Naive thymus-derived CD8-positive, alpha-beta T cell (primary cell): ENCODE measurements around the gene ARMH3. TPM values are rescaled to one million over a fixed set of nuclear protein-coding genes. Genes with fewer than 3 reads are reported as not detected.
A peak's percentile ranks its signal among the peaks of the same experiment; 100 is the strongest.

Experiments used
- ATAC-seq, 2 donors: fragments of 150-1000 bp; cut with Tn5 transposase in 1 of 2; sonication (Bioruptor Pico), chemical (Tn5 transposase) in 1 of 2; 1 replicate in 1 of 2; 2 replicates in 1 of 2; pipeline ENCODE4 v1.10.0; 2021; ENCODE audit warnings: mild to moderate bottlenecking in 2 of 2, moderate library complexity in 2 of 2
- POLR2A ChIA-PET: fragments of 350-600 bp; sonication (Branson Sonifier 250); formaldehyde crosslinking; loops from one replicate; lab custom pipeline; 2021; ENCODE audit warnings: antibody characterized with exemption; lab: Charles Lee
- DNase-seq, 10 donors: peaks; one replicate each; pipeline versions ENCODE4 v3.0.0 to v3.0.0-alpha.2; 2020 to 2022
- H3K27ac Mint-ChIP-seq, 10 donors: one replicate each; pipeline ENCODE4 v1.8.0; 2020 to 2022; ENCODE audit warnings: mild to moderate bottlenecking in 10 of 10, mixed read lengths in 10 of 10, moderate library complexity in 4 of 10, inconsistent platforms in 1 of 10
- H3K27me3 Mint-ChIP-seq, 5 donors: one replicate each; pipeline ENCODE4 v1.8.0; 2021 to 2022; ENCODE audit warnings: mixed read lengths in 5 of 5
- H3K36me3 Mint-ChIP-seq, 3 donors: one replicate each; pipeline ENCODE4 v1.8.0; 2020 to 2022; ENCODE audit warnings: mixed read lengths in 3 of 3, mild to moderate bottlenecking in 2 of 3, inconsistent platforms in 1 of 3
- H3K4me1 Mint-ChIP-seq, 4 donors: one replicate each; pipeline ENCODE4 v1.8.0; 2021 to 2022; ENCODE audit warnings: mixed read lengths in 4 of 4
- H3K4me3 Mint-ChIP-seq, 10 donors: one replicate each; pipeline ENCODE4 v1.8.0; 2020 to 2022; ENCODE audit warnings: mild to moderate bottlenecking in 10 of 10, mixed read lengths in 10 of 10, moderate library complexity in 6 of 10, inconsistent platforms in 1 of 10
- H3K9me3 Mint-ChIP-seq, 9 donors: one replicate each; pipeline ENCODE4 v1.8.0; 2020 to 2022; ENCODE audit warnings: mixed read lengths in 9 of 9, mild to moderate bottlenecking in 3 of 9, inconsistent platforms in 1 of 9, moderate library complexity in 1 of 9
- polyA plus RNA-seq, 3 donors: library from polyadenylated mRNA; unstranded; fragments of 300-500 nt; fragmentation: Illumina TruSeq; gene quantifications; one replicate each; pipeline ENCODE4 v1.2.3, GENCODE V29; 2021
- total RNA-seq, 8 experiments: library from RNA in 2 of 8; stranded (reverse) in 2 of 8; gene quantifications; one replicate each; pipeline ENCODE4 v1.2.3 and lab custom pipeline; 2021 to 2026

Gene ARMH3
- total and polyA plus RNA-seq, 5 experiments from 2014 or later = 19.9 to 30.2 (median 23.1) TPM

- peaks cover 0 to 3% (median 0%) of the 10 kb centered on the region in 5 donors for H3K27me3 Mint-ChIP-seq
- H3K4me3 Mint-ChIP-seq = peak overlapping the region in 5 of 10 donors; percentile 4 to 90 (median 18)
- DNase-seq (no peak), ATAC-seq (no peak)
- peaks cover 0 to 5% (median 0%) of the 10 kb centered on the region in 9 donors for H3K9me3 Mint-ChIP-seq
- peak overlapping the region in 4 of 10 donors; percentile 24 to 99 (median 64) for H3K27ac Mint-ChIP-seq
- peaks cover 0 to 1% (median 0%) of the 10 kb centered on the region in 3 donors for H3K36me3 Mint-ChIP-seq
- H3K4me1 Mint-ChIP-seq = peaks cover 34 to 51% (median 39%) of the 10 kb centered on the region in 4 donors
- POLR2A ChIA-PET = interaction anchor here (1.5 to 8.1 kb wide), 3 partner anchors 8 to 47 kb away, joined by 3 to 118 read pairs (median 17); partner anchors contain the start of gene OGA
These were observed 227.0 kb downstream of the ARMH3 start for GRCh38 chr10:101828766-101829551.

GRCh38 chr10:101827919-101828600, 227.9 kb downstream of the ARMH3 start:
- Mint-ChIP-seq H3K36me3 (peaks cover 0 to 1% (median 0%) of the 10 kb centered on the region in 3 donors), H3K27ac (peak overlapping the region in 6 of 10 donors; percentile 48 to 78 (median 62)), H3K4me1 (peaks cover 28 to 42% (median 30%) of the 10 kb centered on the region in 4 donors), H3K9me3 (peaks cover 0 to 5% (median 0%) of the 10 kb centered on the region in 9 donors), H3K27me3 (peaks cover 0 to 3% (median 0%) of the 10 kb centered on the region in 5 donors), H3K4me3 (peak overlapping the region in 3 of 10 donors; percentile 10 to 45 (median 30))
- DNase-seq (no peak), ATAC-seq (no peak)
- POLR2A ChIA-PET = interaction anchor here (0.6 to 8.1 kb wide), 2 partner anchors 11 to 25 kb away, joined by 7 to 118 read pairs; partner anchors contain the start of gene OGA

- peaks cover 0 to 5% (median 0%) of the 10 kb centered on the region in 9 donors for H3K9me3 Mint-ChIP-seq
- peak overlapping the region in 5 of 10 donors; percentile 1 to 52 (median 4) for H3K4me3 Mint-ChIP-seq
- DNase-seq (no peak), ATAC-seq (no peak)
- H3K36me3 Mint-ChIP-seq = peaks cover 0 to 1% (median 0%) of the 10 kb centered on the region in 3 donors
- H3K27ac Mint-ChIP-seq = peak overlapping the region in 5 of 10 donors; percentile 9 to 81 (median 59)
- POLR2A ChIA-PET = interaction anchor here (0.6 to 8.1 kb wide), 2 partner anchors 10 to 45 kb away, joined by 4 to 118 read pairs; partner anchors contain the start of gene OGA
- H3K4me1 Mint-ChIP-seq = peaks cover 23 to 37% (median 27%) of the 10 kb centered on the region in 4 donors
- H3K27me3 Mint-ChIP-seq = peaks cover 0 to 3% (median 0%) of the 10 kb centered on the region in 5 donors
These were observed 229.0 kb downstream of the ARMH3 start for GRCh38 chr10:101826852-101827434.

- H3K36me3 Mint-ChIP-seq = no peaks in the 10 kb centered on the region
- POLR2A ChIA-PET = no interaction called here
- no peak overlapping the region for H3K4me3 Mint-ChIP-seq
- no peaks in the 10 kb centered on the region for H3K27me3 Mint-ChIP-seq
- peak overlapping the region in 2 of 10 donors; percentile 5 to 15 for H3K27ac Mint-ChIP-seq
- no peak for ATAC-seq
- no peak for DNase-seq
- no peaks in the 10 kb centered on the region for H3K9me3 Mint-ChIP-seq
- peaks cover 9 to 28% (median 15%) of the 10 kb centered on the region in 4 donors for H3K4me1 Mint-ChIP-seq
These were observed 231.2 kb downstream of the ARMH3 start for GRCh38 chr10:101824736-101825135.

GRCh38 chr10:101818872-101819633, 236.9 kb downstream of the ARMH3 start:
- DNase-seq (peak in 1 of 10 donors; percentile 73), ATAC-seq (peak; percentile 35 to 45)
- no peaks in the 10 kb centered on the region for H3K9me3 Mint-ChIP-seq
- H3K4me1 Mint-ChIP-seq = peaks cover 34 to 51% (median 39%) of the 10 kb centered on the region in 4 donors
- peak overlapping the region; percentile 94 to 100 (median 98) for H3K4me3 Mint-ChIP-seq
- H3K27ac Mint-ChIP-seq = peak overlapping the region; percentile 96 to 99 (median 98)
- peaks cover 0 to 9% (median 0%) of the 10 kb centered on the region in 3 donors for H3K36me3 Mint-ChIP-seq
- H3K27me3 Mint-ChIP-seq = peaks cover 0 to 2% (median 0%) of the 10 kb centered on the region in 5 donors
- POLR2A ChIA-PET = interaction anchor here (0.6 to 5.9 kb wide), 23 partner anchors 10 to 840 kb away, joined by 3 to 118 read pairs (median 5); partner anchors contain the start of genes FBXL15, FBXW4, LDB1 and NOLC1

DNA sequence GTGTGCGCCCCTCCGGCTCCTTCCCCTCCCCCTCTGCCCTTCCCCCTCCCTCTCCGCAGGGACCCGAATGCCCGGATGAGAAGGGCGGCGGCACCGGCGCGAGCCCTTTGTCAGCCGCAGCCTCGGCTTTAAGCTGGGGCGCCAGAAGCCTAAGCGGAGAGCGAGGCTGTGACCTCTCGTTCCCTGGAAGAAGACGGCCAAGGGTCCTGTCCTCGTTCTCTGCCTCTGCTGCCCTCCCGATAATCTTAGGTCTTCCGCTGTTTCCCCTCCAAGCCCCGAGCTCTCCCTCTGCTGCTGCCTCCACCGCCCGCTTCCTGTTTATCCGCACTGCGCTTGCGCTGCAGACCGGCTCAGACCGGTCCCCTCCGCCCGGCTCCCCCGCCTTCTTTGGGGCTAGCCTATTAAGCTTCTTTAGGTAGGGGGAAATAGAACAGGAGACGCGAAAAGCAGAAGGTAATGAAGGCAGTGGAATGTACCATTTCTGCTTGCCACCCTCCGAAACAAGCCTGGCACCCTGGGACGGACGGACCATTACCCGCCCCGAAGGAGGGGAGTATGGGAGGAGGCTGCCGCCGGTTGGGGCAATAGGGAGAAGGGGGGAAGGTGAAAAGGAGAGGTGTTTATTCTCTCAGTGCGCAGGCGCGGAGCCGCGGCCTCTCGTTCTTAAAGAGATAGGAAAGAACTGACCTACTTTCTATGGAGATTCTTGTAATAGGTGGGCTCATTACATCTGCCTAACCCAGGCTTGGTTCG, 237.7 kb downstream of the ARMH3 start, which contains the start of gene OGA:
TSS of gene OGA (minus strand) at position 326 of the 753 bp plus-strand sequence. CDS start 422 bp downstream, outside the sequence.
- peaks cover 0 to 17% (median 0%) of the 10 kb centered on the region in 3 donors for H3K36me3 Mint-ChIP-seq
- POLR2A ChIA-PET = interaction anchor here (0.6 to 5.9 kb wide), 26 partner anchors 9 to 841 kb away, joined by 3 to 118 read pairs (median 4); partner anchors contain the start of genes FBXL15, FBXW4, LDB1 and NOLC1
- peak within 1 kb of the TSS; percentile 94 to 100 (median 98) for H3K4me3 Mint-ChIP-seq
- DNase-seq (peak; percentile 93 to 100 (median 98)), ATAC-seq (peak; percentile 90 to 91)
- H3K4me1 Mint-ChIP-seq = peaks cover 37 to 59% (median 46%) of the 10 kb centered on the region in 4 donors
- H3K27ac Mint-ChIP-seq = peak within 1 kb of the TSS; percentile 96 to 99 (median 98)
- H3K27me3 Mint-ChIP-seq = peaks cover 0 to 2% (median 0%) of the 10 kb centered on the region in 5 donors
- no peaks in the 10 kb centered on the region for H3K9me3 Mint-ChIP-seq

- ATAC-seq (peak; percentile 6 to 19), DNase-seq (peak in 5 of 10 donors; percentile 18 to 43 (median 35))
- no peaks in the 10 kb centered on the region for H3K9me3 Mint-ChIP-seq
- POLR2A ChIA-PET = interaction anchor here (0.6 to 5.9 kb wide), 25 partner anchors 12 to 824 kb away, joined by 3 to 118 read pairs (median 5); partner anchors contain the start of genes FBXL15, FBXW4, LDB1 and NOLC1
- H3K4me3 Mint-ChIP-seq = peak overlapping the region; percentile 94 to 100 (median 98)
- H3K27me3 Mint-ChIP-seq = peaks cover 0 to 2% (median 0%) of the 10 kb centered on the region in 5 donors
- peaks cover 0 to 24% (median 0%) of the 10 kb centered on the region in 3 donors for H3K36me3 Mint-ChIP-seq
- peak overlapping the region; percentile 96 to 99 (median 98) for H3K27ac Mint-ChIP-seq
- peaks cover 36 to 66% (median 53%) of the 10 kb centered on the region in 4 donors for H3K4me1 Mint-ChIP-seq
These were observed 238.4 kb downstream of the ARMH3 start for GRCh38 chr10:101817337-101818118.

DNA sequence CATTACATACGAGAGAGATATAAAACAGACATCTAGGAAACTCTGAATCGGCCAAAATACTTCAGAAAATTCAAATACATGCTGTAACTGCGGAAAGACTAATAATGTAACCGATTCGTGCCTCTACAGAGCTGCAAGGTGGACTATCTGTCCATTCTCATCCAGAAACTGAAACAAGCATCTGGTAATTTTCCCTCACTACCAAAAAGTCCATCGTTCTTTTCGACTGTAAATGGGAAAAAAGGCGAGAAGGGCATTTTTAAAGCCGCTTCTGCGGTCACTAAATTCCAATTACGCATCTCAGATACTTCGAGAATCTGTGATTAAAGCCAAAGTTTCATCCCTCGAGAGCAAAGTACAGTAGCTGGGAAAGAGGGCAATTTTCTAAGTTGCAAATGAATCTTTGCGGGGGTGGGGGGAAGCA, 239.0 kb downstream of the ARMH3 start:
- DNase-seq (no peak), ATAC-seq (no peak)
- H3K4me3 Mint-ChIP-seq = peak overlapping the region; percentile 94 to 100 (median 98)
- H3K27me3 Mint-ChIP-seq = peaks cover 0 to 2% (median 0%) of the 10 kb centered on the region in 5 donors
- peaks cover 34 to 67% (median 57%) of the 10 kb centered on the region in 4 donors for H3K4me1 Mint-ChIP-seq
- H3K27ac Mint-ChIP-seq = peak overlapping the region; percentile 82 to 99 (median 98)
- H3K36me3 Mint-ChIP-seq = peaks cover 0 to 29% (median 0%) of the 10 kb centered on the region in 3 donors
- no peaks in the 10 kb centered on the region for H3K9me3 Mint-ChIP-seq
- POLR2A ChIA-PET = interaction anchor here (0.7 to 5.9 kb wide), 5 partner anchors 13 to 236 kb away, joined by 3 to 118 read pairs (median 4); no protein-coding TSS in a partner anchor

- Mint-ChIP-seq H3K4me3 (peak overlapping the region; percentile 94 to 100 (median 98)), H3K4me1 (peaks cover 29 to 64% (median 56%) of the 10 kb centered on the region in 4 donors), H3K27ac (peak overlapping the region in 8 of 10 donors; percentile 82 to 99 (median 97)), H3K36me3 (peaks cover 0 to 34% (median 0%) of the 10 kb centered on the region in 3 donors), H3K9me3 (no peaks in the 10 kb centered on the region), H3K27me3 (peaks cover 0 to 2% (median 0%) of the 10 kb centered on the region in 5 donors)
- no peak for ATAC-seq
- DNase-seq = no peak
- POLR2A ChIA-PET = interaction anchor here (0.7 to 5.9 kb wide), 4 partner anchors 14 to 237 kb away, joined by 3 to 118 read pairs (median 4); no protein-coding TSS in a partner anchor
These were observed 239.6 kb downstream of the ARMH3 start for GRCh38 chr10:101816376-101816775.
